NCI-H82 treated with DMSO at 0.1 percent for 48 hours (cell line): Measurements from ENCODE around the gene RNASEH2A.
A peak's percentile ranks its signal among the peaks of the same experiment; 100 is the strongest.

Experiments used
- DNase-seq: peaks from one replicate; lab custom pipeline; 2025; ENCODE audit not compliant: unreplicated experiment; lab: John Stamatoyannopoulos, UW

Gene RNASEH2A

DNA sequence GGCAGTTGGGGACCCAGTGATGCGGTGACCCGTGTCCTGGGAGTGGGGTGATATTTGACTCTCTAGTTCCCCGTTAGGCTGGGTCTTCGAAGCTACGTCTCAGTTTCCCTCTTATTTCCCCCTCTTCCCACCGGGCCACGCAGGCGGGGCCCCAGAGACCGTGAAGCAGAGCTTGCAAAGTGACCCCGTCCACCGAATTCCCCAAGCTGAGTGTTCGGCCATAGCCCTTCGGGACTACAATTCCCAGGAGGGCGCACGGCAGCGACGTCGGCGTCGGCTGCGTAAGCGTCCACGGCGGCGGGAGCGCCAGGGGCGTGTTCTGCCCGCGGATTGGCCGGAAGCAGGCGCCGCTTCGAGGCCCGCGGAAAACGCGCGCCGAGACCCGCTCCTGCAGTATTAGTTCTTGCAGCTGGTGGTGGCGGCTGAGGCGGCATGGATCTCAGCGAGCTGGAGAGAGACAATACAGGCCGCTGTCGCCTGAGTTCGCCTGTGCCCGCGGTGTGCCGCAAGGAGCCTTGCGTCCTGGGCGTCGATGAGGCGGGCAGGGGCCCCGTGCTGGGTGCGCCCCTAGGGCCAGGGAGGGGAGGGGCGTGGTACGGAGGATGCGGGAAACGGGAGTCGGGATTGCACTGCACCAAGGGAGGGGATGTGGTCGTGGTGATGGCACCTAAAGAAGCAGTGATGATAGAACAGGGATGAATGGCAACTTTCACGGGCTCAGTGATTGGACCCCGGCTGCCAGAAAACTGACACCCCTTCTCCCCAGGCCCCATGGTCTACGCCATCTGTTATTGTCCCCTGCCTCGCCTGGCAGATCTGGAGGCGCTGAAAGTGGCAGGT, at the start of gene RNASEH2A:
Gene RNASEH2A, plus strand, starts transcription at position 343 of the 840 bp plus-strand sequence. Its CDS starts 90 bp downstream, at position 433.
- DNase-seq: peak; percentile 76

- DNase-seq: peak; percentile 84
These were observed 48.7 kb upstream of the RNASEH2A start for GRCh38 chr19:12757544-12758274.

- DNase-seq: no peak
These were observed 46.7 kb upstream of the RNASEH2A start for GRCh38 chr19:12759686-12760085.

- DNase-seq: no peak
These were observed 43.3 kb upstream of the RNASEH2A start for GRCh38 chr19:12763100-12763499.

DNA sequence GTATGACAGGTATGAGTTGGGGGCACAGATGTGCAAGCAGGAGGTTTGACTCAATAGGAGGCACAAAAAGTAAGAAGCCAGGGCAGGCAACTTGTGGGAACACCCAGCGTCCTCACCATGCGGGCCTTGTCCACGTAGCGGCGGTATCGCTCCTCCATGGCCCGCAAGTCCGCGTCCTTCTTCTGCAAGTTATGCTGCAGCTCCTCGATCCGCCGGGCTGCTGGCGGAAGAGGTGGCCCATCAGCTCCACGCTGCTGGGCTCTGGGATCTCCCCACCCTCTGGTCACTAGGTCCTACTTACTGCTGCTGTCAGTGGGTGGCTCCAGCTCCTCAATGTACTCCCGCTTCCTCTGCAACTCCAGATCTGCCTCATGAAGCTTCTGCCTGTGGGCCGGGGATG, 41.7 kb upstream of the RNASEH2A start:
- no peak for DNase-seq

DNA sequence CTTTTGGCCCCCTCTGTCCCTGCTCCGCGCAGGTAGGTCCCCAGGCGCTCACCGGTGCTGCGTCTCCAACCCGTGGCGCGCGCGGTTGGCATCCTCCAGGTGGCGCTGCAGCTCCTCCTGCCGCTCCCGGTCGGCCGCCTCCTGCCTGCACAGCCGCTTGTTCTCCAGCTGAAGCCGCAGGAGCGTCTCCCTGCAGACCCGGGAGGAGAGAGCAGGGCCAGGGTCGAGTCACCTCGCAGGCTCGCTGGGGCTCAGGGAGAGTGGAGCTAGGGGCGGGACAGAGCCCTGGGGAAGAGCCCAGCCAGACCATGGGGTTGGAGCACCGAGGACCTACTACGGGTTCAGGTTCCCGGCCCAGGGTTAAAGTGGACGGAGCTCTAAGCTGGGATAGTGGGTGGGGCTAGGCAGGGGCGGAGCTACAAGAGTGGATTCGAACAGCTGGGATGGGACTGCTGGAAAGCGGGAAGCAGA, 40.3 kb upstream of the RNASEH2A start:
- DNase-seq: no peak

DNA sequence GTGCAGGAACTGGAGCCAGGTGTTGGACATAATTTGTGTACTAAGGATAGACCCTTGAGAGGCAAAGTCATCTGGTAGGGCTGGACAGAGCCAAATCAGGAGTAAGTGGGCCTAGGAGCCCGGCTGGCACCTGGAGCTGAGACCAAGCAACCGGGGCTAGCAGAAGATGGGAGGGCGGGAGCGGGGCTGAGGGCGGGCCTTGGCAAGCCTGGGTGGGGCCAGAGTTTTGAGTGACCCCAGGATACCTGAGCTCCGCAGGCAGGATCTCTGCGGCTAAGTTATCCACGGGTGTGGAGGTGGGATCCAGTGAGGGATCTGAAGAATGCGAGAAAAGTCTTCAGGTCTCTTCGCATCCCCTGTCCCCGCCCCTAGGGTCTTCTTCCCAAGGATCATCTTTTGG, 39.2 kb upstream of the RNASEH2A start:
- no peak for DNase-seq

DNA sequence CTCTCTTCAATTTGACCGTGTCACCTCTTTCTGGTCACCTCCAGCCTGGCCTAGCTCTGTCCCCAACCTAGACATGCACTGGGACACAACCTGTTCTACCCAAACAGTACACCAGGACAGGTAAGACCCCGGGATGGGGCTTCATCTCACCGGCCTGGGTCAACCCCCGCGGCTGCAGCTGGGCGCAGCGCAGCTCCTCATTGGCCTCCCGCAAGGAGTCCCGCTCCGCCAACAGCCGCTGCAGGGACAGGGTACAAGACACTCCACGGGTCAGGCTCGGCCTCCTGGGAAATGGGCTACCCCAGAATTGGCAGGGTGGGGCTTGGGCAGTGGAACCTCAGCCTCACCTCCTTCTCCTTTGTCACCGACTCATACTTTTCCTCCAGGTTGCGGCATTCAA, 38.7 kb upstream of the RNASEH2A start:
- no peak for DNase-seq

GRCh38 chr19:12769689-12770088, 36.7 kb upstream of the RNASEH2A start:
- peak; percentile 87 for DNase-seq

DNA sequence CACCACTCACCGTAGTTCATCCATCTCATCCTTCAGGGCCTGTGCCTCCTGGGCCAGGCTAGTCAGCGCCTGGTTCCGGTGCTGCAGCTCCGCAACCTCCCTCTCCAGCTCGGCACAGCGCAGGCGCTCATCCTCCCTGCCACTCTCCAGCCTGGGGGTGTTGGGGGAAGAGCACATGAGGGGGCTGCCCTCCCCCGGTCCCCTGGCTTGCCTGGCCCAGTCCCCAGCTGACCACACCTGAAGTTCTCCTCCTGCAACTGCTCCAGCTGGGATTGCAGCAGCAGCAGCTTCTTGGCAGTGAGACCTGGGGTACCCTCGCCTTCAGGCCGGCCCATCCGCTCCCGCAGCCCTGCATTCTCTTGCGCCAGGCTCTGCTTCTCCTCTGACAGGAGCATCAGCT, 35.5 kb upstream of the RNASEH2A start:
- DNase-seq: no peak

GRCh38 chr19:12772323-12772722, 34.1 kb upstream of the RNASEH2A start:
- DNase-seq: no peak

DNA sequence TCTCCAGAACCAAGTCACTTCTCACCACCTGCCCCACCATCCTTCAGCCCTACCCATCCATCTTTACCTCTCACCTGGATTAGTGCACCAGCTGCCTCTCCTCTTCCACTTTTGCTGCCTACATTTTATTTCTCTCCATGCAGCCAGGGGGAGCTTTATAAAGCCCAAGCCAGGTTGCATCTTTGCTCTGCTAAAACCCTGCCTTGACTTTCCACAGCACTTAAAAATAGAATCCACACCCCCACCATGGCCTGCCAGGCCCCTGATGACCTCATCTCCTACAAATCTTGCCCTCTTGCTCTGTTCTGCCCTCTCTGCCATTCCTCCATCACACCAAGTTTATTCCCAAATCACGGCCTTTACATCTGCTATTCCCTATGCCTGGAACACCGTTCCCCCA, 32.8 kb upstream of the RNASEH2A start:
- DNase-seq: no peak

DNA sequence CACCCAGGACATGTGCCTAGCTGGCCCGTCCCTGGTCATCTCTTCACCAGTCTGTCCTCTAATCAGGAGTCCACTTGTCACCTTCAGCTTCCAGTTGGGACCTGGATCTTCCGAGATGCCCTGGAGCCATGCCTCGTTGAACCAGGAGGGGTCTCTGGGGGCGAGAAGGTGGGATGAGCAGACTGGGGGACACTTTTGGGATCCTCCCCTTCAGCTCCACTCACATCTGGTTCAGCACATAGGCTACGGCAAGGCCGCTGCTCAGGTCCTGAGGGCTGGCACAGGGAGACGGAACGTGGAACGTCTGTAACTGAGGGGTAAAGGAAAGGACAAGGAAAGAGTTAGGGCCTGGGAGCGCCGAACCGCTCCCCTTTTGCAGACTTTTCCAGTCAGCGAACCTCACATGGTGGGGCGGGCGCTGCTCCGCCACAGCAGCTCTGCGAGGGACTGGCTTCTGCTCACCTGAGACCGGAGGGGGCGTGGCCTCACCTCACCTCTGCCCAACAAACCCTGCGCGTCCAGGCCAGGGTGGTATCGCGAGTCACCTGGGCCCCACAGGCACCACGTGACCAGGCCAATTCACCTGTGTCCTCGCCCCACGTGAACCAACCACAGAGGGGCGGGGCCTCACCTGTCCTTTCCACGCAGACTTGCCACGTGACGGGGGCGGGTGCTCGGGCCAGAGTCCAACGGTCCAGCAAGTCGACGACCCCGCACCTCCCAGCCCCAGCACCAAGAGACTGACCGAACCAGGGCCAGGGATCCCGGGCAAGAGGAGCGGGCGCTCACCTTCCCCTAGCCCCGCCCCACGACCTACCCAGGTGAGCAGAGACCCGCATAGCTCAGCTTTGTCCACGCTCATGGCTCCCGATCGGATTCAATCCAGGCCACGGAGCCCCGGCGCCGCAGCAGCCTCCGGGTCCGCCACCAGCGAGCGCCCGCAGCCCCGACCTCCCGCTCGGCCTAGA, 31.5 kb upstream of the RNASEH2A start, which contains the start of gene HOOK2:
Gene HOOK2, minus strand, starts transcription at position 965 of the 968 bp plus-strand sequence. Its CDS starts 103 bp downstream, at position 862.
- DNase-seq: no peak

- peak; percentile 87 for DNase-seq
These were observed 29.0 kb upstream of the RNASEH2A start for GRCh38 chr19:12777217-12778016.

DNA sequence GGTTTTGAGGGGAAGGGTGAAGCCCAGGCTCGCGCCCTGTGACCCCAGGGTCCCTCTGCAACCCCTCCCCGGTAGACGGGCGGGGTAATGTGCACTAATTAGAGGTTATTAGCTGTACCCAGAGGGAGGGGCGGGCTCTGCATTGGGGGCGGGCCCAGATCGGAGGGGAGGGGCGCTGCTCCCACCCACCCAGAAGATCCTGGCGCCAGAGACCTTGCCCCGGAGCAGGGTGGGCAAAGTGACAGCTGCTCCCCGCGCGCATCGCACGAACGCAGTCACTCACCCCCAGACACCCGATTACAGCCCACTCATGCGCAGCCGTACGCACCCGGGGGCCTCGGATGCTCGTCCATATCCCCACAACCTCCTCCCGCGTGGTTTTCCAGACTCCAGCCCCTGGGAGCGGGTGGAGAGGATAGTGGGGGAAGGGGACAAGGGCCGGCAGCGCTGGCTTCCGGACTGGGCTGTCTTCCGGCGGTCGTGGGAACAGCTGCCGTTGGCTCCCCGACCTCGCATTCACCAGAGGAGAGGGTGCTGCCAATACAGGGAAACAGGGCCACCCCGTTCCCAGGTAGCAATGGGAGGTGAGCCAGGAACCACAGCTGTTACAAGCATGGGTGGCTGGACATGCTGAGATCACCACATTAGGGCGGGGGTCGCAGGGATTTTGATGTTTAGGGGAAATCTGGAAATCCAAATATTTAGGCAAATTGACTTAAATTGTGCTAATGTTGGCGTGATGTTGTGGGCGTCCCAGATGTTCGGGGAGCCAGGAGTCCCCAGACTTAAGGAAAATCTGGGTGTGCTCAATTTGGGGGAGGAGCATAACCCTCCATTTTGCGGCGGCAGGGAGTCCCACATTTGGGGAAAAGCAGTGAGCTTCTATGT, 28.1 kb upstream of the RNASEH2A start:
- DNase-seq: peak; percentile 86

- no peak for DNase-seq
These were observed 27.6 kb upstream of the RNASEH2A start for GRCh38 chr19:12778905-12779161.

DNA sequence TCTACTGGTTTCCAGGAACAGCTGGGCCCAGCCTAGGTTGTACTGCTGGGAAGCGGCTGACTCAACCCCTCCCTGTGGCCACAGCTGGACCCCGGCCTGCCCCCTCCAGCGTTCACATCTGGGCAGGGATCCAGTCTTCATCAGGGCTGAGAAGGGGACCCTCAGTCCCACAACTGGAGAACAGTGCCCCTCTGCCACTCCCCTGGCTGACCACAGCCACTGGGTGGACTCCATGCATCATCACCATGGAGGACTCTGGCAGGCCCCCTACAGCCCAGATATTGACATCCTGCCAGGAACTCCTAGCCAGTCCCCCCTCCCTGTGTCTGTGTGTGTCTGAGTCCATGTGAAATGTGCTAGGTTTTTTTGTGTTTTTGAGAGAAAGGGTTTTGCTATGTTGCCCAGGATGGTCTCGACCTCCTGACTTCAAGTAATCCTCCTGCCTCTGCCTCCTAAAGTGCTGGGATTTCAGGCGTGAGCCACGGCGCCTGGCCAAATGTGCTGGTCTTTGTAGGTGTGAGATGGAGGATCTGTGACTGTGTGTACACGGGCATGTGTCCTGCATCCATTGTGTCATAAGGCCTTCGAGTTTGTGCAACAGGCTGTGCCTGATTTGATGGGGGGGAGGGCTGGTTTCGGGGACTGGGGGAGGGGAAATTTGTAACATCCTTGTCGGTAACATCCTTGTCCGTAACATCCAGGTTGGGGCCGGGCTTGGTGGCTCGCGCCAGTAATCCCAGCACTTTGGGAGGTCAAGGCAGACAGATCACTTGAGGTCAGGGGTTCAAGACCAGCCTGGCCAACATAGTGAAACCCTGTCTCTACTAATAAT, 27.0 kb upstream of the RNASEH2A start:
- peak; percentile 49 for DNase-seq

DNA sequence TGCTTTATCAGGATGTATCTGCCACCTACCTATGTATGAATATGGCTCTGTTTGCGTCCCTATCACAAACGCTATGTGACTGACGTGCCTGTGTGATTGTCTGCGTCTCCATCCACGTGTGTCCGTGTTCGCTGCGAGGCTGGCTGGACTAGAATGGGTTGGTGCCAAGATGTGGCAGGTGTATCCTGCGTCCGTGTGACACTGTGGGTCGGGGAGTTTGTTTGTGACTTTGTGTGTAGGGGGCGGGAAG, 24.3 kb upstream of the RNASEH2A start:
- no peak for DNase-seq
